WI38 (cell line): ENCODE measurements around the gene WAC.
"Not testable (repeated sequence)": the region's sequence is repeated elsewhere in the genome, so short reads cannot be mapped to it uniquely, and the experiment has no call there.

Source experiments
- H3K4me3 ChIP-seq: 2 replicates; pipeline ENCODE4 v1.5.1; 2011; ENCODE audit warnings: low read depth, mild to moderate bottlenecking, control low read depth, low read length
- CTCF ChIP-seq: IDR thresholded peaks from 2 replicates; pipeline ENCODE4 v1.5.1; 2012; ENCODE audit warnings: low read depth, mild to moderate bottlenecking, control low read depth, low read length

WAC gene

DNA sequence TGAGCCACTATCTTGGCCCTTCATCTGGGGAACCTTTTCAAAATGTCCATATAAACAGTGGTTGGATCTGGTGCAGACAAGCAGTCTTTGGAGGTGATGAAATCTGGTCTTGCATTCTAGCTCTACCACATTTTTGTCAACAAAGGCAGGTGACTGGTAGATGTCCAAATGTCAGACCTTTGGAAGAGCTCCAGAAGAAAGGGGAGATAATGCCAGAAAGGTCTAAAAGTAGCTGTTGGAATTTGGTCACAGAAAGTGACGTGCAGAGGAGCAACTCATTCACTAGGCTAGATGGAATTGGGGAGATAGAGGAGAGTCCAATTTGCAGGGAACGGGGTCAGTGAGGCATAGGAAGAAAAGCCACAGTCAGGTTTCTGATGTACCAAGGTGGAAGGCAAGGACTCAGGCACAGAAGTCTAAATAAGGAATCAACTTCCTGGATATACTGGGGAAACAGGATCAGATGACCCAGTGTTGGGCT is 36.4 kb upstream of the WAC start:
- H3K4me3 ChIP-seq = no peak overlapping the region
- no peak for TF ChIP-seq CTCF

- TF ChIP-seq CTCF = no peak
Observed at GRCh38 chr10:28497313-28498126, 35.4 kb upstream of the WAC start.

GRCh38 chr10:28500203-28500602 is 32.7 kb upstream of the WAC start:
- H3K4me3 ChIP-seq = not testable (repeated sequence)

More at GRCh38 chr10:28497313-28498126, 35.4 kb upstream of the WAC start:
- H3K4me3 ChIP-seq = no peak overlapping the region

DNA sequence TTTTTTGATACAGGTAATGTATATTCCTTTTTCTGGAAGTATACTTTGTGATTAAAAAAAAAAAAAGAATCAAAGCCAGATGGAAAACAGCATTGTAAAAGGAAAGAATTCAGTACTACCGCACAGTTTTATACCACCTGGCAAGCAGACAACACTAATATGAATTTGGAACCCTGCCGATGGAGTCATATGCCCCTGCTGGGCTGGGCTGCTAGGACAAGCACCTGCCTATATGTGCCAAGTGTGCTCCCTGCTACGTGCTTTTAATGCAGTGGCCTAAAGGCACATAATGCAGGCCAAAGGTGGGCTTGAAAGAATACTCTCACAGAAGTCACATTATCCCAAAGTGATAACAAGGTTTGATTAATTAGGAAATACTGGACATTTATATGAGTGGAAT is 29.8 kb upstream of the WAC start:
- no peak overlapping the region for H3K4me3 ChIP-seq
- no peak for TF ChIP-seq CTCF

DNA sequence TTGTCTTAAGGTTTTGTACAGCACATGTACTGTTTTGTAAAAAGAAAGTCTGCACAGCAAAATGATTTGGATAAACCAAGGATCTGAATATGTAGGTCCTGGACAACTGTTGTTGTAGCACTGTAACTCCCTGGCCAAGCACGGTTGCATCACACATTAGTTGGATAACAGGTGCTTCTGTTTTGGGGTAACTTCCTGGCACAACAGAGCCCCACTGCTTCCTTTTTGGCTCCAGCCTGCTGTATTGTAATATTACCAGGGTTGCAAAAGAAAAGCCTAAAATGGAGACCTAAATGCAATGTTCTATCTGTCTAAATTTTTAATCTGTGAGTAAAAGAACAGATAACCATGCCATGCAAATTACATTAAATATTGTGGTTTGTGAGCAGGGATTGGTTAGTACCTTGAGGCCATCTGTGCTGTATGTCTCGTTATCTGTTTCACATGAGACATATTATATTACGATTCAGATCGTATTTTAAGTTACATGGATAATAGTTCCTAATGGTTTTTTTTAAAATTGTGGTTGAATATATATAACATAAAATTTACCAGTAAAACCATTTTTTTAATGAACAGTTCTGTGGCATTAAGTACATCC is 27.5 kb upstream of the WAC start:
- no peak overlapping the region for H3K4me3 ChIP-seq

DNA sequence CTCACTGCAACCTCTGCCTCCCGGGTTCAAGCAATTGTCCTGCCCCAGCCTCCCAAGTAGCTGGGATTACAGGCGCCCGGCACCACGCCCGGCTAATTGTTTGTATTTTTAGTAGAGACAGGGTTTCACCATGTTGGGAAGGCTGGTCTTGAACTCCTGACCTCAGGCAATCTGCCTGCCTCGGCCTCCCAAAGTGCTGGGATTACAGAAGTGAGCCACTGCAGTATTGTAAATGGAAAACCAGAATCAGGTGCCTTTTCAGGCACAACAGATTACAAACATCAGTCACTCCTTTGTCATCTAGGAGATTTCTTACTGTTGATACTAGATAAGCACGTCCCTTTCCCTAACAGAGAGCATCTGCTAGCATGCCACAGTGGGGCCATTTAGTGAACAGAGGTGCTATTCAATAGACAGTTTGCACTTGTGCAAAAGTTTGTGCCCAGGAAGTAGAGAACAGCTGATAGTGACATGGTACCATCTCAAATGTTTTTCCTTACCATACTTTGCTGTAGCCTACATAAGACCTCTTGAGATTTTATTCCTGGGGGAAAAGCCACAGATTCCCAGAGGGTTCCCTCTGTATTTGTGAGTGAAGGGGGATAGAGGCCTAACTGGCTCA is 24.5 kb upstream of the WAC start:
- no peak for TF ChIP-seq CTCF
- H3K4me3 ChIP-seq = no peak overlapping the region

More for the DNA sequence above, 27.5 kb upstream of the WAC start:
- TF ChIP-seq CTCF = no peak

DNA sequence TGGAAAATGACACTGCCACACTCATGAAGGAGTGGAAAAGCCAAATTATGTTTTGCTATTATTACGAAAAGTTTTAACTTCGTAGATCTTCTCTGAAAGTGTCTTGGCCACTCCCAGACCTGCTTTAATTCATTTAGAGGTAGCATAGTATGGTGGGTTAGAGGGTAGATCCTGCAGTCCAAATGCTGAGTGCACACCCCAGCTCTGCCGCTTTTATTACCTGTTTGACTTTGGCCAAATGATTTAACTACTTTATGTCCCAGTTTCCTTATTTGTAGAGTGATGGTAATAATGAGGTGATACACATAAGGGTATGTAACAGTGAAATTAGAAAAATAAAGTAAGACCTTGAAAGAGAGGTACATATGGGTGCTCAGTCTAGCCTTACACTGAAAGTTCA is 23.6 kb upstream of the WAC start:
- no peak for TF ChIP-seq CTCF
- H3K4me3 ChIP-seq = no peak overlapping the region
